Measurements from ENCODE around the gene FAXC.

DNA sequence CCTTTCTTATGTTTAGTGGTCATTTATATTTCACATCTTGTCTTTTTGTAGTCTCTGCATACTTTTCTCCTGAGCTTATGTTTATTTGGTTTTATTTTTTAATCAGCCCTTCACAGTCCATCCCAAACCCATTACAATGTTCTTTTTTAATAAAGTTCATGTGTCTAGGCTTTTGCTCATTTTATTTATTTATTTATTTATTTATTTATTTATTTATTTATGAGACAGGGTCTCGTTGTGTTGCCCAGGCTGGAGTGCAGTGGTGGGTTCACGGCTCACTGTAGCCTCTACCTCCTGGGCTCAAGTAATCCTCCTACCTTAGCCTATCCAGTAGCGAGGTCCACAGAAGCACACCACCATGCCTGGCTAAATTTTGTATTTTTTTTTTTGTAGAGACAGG, 41.4 kb upstream of the FAXC start:
- TF ChIP-seq, protein P1, sequence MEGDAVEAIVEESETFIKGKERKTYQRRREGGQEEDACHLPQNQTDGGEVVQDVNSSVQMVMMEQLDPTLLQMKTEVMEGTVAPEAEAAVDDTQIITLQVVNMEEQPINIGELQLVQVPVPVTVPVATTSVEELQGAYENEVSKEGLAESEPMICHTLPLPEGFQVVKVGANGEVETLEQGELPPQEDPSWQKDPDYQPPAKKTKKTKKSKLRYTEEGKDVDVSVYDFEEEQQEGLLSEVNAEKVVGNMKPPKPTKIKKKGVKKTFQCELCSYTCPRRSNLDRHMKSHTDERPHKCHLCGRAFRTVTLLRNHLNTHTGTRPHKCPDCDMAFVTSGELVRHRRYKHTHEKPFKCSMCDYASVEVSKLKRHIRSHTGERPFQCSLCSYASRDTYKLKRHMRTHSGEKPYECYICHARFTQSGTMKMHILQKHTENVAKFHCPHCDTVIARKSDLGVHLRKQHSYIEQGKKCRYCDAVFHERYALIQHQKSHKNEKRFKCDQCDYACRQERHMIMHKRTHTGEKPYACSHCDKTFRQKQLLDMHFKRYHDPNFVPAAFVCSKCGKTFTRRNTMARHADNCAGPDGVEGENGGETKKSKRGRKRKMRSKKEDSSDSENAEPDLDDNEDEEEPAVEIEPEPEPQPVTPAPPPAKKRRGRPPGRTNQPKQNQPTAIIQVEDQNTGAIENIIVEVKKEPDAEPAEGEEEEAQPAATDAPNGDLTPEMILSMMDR (IDR thresholded peaks at IDR 0.05; ENCODE audit: low read depth, low read length) = no peak
- TF ChIP-seq EZH2phosphoT487 (IDR thresholded peaks at IDR 0.05; ENCODE audit: low read depth) = no peak

Measured in OCI-LY3 (cell line).